Putamen (tissue), 1 donor: ENCODE data around the gene AQP2.
A peak's percentile ranks its signal among the peaks of the same experiment; 100 is the strongest.

Experiments used
- DNase-seq: peaks from one replicate; pipeline ENCODE4 v3.0.0-alpha.2; 2016; ENCODE audit warnings: low spot score

AQP2 gene, protein sequence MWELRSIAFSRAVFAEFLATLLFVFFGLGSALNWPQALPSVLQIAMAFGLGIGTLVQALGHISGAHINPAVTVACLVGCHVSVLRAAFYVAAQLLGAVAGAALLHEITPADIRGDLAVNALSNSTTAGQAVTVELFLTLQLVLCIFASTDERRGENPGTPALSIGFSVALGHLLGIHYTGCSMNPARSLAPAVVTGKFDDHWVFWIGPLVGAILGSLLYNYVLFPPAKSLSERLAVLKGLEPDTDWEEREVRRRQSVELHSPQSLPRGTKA

GRCh38 chr12:49950273-49951251 lies at the start of gene AQP2:
Gene AQP2 (plus strand): TSS chr12:49950737. CDS start chr12:49950831, 94 bp downstream.
- no peak for DNase-seq

GRCh38 chr12:49901026-49901425 lies 49.5 kb upstream of the AQP2 start:
- no peak for DNase-seq

DNA sequence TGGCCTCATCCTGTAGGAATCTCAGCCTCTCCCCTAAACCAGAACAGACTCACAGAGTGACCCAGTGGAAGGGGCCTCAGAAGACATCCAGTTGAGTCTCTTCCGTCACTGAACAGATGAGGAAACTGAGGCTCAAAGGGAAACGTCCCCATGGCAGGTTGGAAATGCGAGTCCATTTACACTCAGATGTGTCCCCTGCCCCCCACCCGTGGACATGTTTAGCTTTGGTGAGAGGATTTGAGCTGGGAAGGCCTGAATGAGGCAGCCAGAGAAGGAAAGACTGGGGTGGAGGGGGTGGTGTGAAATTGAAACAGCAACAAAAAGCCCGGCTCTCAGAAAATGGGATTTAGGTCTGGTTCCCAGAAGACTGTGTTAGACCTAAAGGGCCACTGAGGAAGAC lies 48.6 kb upstream of the AQP2 start:
- no peak for DNase-seq

GRCh38 chr12:49902399-49903350 lies 47.9 kb upstream of the AQP2 start:
- peak; percentile 73 for DNase-seq

DNA sequence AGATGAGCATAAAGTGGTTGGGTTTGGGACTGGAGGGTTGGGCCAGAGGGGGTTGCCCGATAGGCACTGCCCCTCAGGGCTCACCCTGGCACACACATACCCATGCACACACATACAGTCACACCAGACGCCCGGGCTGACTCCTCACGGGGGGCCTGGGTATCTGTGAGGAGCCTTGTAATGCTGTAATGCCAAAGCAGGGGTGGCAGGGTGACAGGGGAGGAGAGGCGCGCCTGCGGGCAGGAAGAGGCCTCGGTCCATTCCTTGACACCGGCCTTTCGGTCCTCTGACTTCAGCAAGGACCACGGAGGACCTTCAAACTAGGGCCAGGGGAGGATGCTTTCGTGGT lies 47.2 kb upstream of the AQP2 start:
- DNase-seq: no peak

DNA sequence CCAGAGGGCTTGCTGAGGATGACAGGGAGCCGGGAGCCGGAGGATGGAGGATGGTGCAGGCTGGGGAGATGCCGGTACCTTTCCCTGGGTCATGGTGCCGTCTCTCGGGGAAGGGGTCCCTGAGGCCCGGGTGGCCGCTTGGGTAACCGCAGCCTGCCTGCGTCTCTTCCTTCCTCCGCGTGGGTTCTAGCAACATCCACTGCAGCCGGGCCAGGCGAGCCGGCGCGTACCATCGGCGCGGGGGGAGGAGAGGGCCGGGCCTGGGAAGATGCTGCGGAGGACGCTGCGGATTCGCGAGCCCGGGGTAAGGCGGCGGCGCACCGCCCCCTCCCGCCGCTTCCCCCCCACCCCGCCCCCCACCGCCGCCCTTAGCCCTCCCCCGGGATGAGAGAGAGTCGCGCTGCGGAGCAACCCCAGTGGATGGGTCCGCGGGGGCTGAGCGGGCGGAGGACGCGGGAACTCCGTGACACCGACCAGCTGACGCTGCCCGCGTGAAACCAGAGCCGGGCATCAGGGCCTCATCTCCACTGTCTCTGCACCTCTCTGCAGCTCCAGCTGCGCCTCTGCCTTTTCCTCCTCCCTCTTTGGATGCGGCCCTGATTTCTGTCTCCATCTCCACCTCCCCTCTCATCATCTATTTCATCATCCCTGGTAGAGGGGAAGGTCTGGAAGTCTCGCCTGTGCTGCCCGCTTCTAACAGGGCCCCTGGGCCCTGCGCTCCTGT lies 46.7 kb upstream of the AQP2 start, which contains the start of gene FAIM2:
TSS of gene FAIM2 (minus strand) at position 201 of the 724 bp plus-strand sequence. CDS start at position 93, 108 bp downstream.
- DNase-seq: peak; percentile 88

DNA sequence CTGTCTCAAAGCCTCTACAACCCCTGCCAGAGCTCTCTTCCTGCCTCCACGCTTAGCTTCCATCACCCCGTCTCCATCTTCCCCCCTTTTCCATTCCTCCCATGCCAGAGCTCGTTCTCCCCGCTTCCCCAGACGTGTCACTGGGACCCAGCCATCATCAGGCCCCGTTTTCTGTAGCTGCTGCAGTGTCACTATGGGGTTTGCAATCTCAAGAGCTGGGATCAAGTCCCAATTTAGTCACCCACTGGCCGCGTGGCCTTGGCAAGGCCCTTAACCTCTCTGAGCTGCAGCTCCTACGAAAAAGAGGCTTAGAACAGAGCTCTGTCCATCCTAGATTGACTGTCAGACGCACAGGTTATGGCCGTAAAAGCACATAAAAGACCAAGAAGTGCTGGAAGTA lies 45.9 kb upstream of the AQP2 start:
- no peak for DNase-seq

DNA sequence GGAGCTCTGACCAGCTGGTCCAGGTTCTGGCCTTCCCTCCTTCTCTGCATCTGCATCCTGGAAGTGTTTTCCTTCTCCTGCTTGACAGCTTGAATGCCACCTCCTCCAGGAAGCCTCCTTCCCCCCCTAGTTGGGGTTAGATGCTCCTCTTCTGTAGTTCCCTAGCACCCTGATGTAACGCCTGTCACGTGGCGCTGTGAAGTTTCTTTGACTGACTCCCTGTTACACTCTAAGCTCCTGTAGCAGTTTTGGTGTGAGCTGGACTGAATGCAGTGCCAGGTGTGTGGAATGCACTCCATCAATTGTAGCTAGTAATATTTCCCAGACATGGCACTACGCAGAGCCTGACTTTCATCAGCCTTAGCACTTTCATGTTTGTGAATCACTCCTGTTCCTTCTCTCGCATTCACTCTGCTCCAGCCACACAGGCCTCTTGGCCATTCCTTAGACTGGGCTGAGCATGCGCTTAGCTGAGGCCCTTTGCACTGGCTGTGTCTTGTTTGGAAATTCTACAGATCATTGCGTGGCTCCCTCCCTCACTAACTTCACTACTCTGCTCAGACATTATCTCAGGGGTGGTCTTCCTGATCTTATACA lies 44.7 kb upstream of the AQP2 start:
- DNase-seq: no peak

GRCh38 chr12:49907352-49907751 lies 43.2 kb upstream of the AQP2 start:
- DNase-seq: no peak

- DNase-seq: no peak
Measured at GRCh38 chr12:49909356-49909755, 41.2 kb upstream of the AQP2 start.

GRCh38 chr12:49909826-49910225 lies 40.7 kb upstream of the AQP2 start:
- no peak for DNase-seq

- DNase-seq: no peak
Measured at GRCh38 chr12:49910331-49911212, 40.0 kb upstream of the AQP2 start.

DNA sequence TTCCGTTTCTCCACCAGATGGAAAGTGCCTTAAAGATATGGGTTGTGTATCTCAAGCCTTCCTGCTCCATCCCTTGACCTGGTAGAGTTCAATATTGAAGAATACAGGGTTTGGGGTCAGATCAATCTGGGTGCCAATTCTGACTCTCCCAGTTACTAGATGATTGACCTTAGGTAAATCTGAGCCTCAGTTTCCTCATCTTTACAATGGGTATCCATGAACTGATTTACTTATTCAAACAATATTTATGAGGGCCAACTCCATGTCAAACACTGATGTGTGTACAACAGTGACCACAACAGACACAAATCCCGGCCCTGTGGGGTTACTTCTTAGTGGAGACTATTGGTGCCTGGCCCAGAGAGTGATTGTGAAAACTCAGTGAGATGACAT lies 39.3 kb upstream of the AQP2 start:
- no peak for DNase-seq

DNA sequence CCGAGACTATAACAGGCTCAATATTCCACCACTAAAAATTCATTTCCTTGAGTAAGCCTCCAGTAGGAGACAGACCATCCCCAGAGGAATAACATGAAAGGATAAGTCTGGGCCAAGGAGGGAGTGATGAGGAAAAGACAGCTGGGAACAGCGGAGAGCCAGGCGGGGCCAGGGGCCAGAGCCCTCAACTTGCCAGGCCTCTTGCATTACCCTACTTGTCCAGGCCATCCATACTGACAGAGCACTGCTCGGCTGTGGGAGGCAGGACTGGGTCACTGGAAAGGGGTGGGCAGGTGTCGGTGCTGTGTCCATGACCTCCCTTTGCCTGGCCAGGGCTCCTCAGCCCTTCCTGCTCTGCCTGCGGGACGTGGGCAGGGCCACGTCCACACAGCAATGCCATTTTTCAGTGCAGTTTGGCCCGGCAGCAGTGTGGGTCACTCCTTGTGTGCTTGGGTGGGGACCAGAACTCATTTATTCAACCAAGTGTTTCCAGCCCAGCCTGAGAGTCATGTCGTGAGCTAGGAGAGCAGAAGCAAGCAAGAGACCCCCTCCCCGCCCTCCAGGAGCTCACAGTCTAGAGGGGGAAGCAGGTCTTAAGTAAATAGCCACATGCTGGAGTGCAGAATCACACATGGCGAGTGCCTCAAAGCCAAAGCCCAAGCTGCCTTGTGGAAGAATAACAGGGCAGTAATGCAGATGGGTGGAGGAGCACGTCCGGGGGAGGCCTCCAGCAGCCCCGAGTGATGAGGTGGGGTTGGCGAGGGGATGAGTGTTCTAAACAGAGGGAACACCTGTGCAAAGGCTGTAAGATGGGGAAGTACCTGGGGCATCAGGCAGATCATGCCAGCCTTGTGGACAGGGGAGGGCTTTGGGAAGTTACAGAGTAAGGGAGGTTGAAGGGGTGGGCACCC lies 37.9 kb upstream of the AQP2 start:
- no peak for DNase-seq

GRCh38 chr12:49916129-49916919 lies 34.2 kb upstream of the AQP2 start:
- DNase-seq: no peak

GRCh38 chr12:49917166-49917787 lies 33.3 kb upstream of the AQP2 start:
- DNase-seq: no peak

- no peak for DNase-seq
Measured at GRCh38 chr12:49917788-49918173, 32.8 kb upstream of the AQP2 start.
